Body of pancreas (tissue), 4 donors: ENCODE measurements around the gene PDZD2.

Experiments used
- CTCF ChIP-seq, 7 experiments: fragments of 450-650 bp in 4 of 7; fragments of 200-600 bp in 3 of 7; sonication (generic) in 3 of 7; IDR thresholded peaks; one replicate each; pipeline ENCODE4 v1.5.1; 2016 to 2019; ENCODE audit warnings: antibody characterized with exemption in 7 of 7
- POLR2A ChIP-seq, 3 donors: fragments of 450-650 bp; IDR thresholded peaks; one replicate each; pipeline ENCODE4 v1.6.1; 2016; ENCODE audit warnings: antibody characterized with exemption in 3 of 3, mild to moderate bottlenecking in 2 of 3

- TF ChIP-seq CTCF (IDR thresholded peaks at IDR 0.05), result no peak
- no peak for TF ChIP-seq POLR2A (IDR thresholded peaks at IDR 0.05)
These were observed 118.9 kb downstream of the PDZD2 start for GRCh38 chr5:31757806-31758205.
